ENCODE data around the gene BEGAIN. TPM values are rescaled to one million over a fixed set of nuclear protein-coding genes. Genes with fewer than 3 reads are reported as not detected.

Gene BEGAIN
- polyA plus RNA-seq, 2 of the 4 experiments (the other 2 are of a cell fraction): 1.4 to 3.7 TPM

DNA sequence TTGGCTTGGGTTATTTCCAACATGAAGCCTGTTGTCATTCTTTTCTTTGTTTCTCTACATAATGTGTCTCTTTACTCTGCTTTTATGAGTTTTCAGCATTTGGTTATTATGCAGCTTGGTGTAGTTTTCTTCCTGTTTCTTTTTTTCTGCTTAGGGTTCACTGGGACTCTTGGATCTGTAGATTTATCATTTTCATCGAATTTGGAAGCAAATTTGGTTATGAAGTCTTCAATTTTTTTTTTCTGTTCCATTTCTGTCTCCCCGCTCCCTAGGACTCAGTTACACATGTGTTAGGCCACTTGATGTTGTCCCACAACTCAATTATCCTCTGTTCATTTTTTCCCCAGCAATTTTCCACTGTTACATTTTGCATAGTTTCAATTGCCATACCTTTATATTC is 13.8 kb upstream of the BEGAIN start:
- TF ChIP-seq JUNB (IDR thresholded peaks at IDR 0.05): no peak
- no peak for TF ChIP-seq HOXB13 (CRISPR knock-in tag; IDR thresholded peaks at IDR 0.05; ENCODE audit: low read depth)
- no peak for TF ChIP-seq ZSCAN20 (CRISPR knock-in tag; IDR thresholded peaks at IDR 0.05)
- no peak for TF ChIP-seq FOSL2 (IDR thresholded peaks at IDR 0.05)
- no peak for TF ChIP-seq FOSL2 (CRISPR knock-in tag; IDR thresholded peaks at IDR 0.05)
- TF ChIP-seq MAFK (IDR thresholded peaks at IDR 0.05; ENCODE audit: partially characterized antibody): no peak
- Histone ChIP-seq H3K4me3 (no peak overlapping the region), H3K9me3 (peaks cover 17% of the 10 kb centered on the region), H3K4me1 (no peaks in the 10 kb centered on the region), H3K27ac (no peak overlapping the region), H3K4me2 (no peak overlapping the region)
- ChIA-PET CTCF (interaction anchor here (0.9 kb wide), 1 partner anchor 42 kb away, joined by 3 read pairs; no protein-coding TSS in a partner anchor), POLR2A (no interaction called here)
- DNase-seq (ENCODE audit: low read depth in 1 of 2, low spot score in 1 of 2): no peak
- FAIRE-seq: no peak
- 34% methylated on average over 2 of the region's 2 CpGs for WGBS (ENCODE audit: missing lambda C conversion rate)
- ATAC-seq: no peak

DNA sequence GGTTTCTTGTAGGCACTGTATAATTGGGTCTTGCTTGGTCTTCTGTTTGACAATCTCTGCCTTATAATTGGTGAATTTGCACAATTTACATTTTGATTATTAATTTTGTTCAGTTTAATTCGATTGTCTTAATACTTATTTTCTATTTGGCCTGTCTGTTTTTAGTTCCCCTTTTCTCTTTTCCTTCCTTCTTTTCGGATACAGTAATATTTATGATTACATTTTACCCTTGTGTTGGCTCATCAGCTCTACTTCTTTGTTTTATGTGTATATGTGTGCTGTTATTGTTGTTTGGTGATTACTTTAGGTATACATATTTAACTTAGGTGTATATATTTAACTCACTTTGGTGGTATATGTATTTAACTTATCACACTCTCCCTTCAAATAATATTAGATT is 12.8 kb upstream of the BEGAIN start:
- DNase-seq (ENCODE audit: low read depth in 1 of 2, low spot score in 1 of 2): no peak
- TF ChIP-seq RCOR1 (IDR thresholded peaks at IDR 0.05; ENCODE audit: low read depth, low read length): no peak
- TF ChIP-seq POLR2A (IDR thresholded peaks at IDR 0.05; ENCODE audit: low read length): no peak
- no peak for TF ChIP-seq KDM1A (IDR thresholded peaks at IDR 0.05; ENCODE audit: low read depth)
- TF ChIP-seq MAZ (IDR thresholded peaks at IDR 0.05; ENCODE audit: borderline replicate concordance, low read depth, low read length): no peak
- TF ChIP-seq TFCP2L1 (CRISPR knock-in tag; IDR thresholded peaks at IDR 0.05): no peak
- TF ChIP-seq CHD4 (IDR thresholded peaks at IDR 0.05; ENCODE audit: borderline replicate concordance): no peak
- TF ChIP-seq ZFP36 (IDR thresholded peaks at IDR 0.05; ENCODE audit: borderline replicate concordance, partially characterized antibody): no peak
- TF ChIP-seq, protein P1, sequence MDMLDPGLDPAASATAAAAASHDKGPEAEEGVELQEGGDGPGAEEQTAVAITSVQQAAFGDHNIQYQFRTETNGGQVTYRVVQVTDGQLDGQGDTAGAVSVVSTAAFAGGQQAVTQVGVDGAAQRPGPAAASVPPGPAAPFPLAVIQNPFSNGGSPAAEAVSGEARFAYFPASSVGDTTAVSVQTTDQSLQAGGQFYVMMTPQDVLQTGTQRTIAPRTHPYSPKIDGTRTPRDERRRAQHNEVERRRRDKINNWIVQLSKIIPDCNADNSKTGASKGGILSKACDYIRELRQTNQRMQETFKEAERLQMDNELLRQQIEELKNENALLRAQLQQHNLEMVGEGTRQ (IDR thresholded peaks at IDR 0.05): no peak
- TF ChIP-seq JUN (IDR thresholded peaks at IDR 0.05): no peak
- no peak for TF ChIP-seq SMC3 (IDR thresholded peaks at IDR 0.05)
- TF ChIP-seq CEBPB (IDR thresholded peaks at IDR 0.05): no peak
- TF ChIP-seq, protein P2, sequence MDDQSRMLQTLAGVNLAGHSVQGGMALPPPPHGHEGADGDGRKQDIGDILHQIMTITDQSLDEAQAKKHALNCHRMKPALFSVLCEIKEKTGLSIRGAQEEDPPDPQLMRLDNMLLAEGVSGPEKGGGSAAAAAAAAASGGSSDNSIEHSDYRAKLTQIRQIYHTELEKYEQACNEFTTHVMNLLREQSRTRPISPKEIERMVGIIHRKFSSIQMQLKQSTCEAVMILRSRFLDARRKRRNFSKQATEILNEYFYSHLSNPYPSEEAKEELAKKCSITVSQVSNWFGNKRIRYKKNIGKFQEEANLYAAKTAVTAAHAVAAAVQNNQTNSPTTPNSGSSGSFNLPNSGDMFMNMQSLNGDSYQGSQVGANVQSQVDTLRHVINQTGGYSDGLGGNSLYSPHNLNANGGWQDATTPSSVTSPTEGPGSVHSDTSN (IDR thresholded peaks at IDR 0.05): no peak
- TF ChIP-seq JUNB (IDR thresholded peaks at IDR 0.05): no peak
- TF ChIP-seq, protein P3, sequence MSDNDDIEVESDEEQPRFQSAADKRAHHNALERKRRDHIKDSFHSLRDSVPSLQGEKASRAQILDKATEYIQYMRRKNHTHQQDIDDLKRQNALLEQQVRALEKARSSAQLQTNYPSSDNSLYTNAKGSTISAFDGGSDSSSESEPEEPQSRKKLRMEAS (IDR thresholded peaks at IDR 0.05): no peak
- no peak for TF ChIP-seq MYC (IDR thresholded peaks at IDR 0.05; ENCODE audit: borderline replicate concordance, low read length)
- TF ChIP-seq PHF8 (IDR thresholded peaks at IDR 0.05; ENCODE audit: borderline replicate concordance, low read depth): no peak
- no peaks in the 10 kb centered on the region for H3K4me1 ChIP-seq
- H3K4me3 ChIP-seq: no peak overlapping the region
- H3K9me3 ChIP-seq: peaks cover 17% of the 10 kb centered on the region
- 3% methylated on average over 2 of the region's 2 CpGs for WGBS (ENCODE audit: missing lambda C conversion rate)
- ChIA-PET CTCF (no interaction called here), POLR2A (no interaction called here)
- no peak for ATAC-seq
- H3K27ac ChIP-seq: no peak overlapping the region
- FAIRE-seq: peak; percentile 46
- H3K4me2 ChIP-seq: no peak overlapping the region

DNA sequence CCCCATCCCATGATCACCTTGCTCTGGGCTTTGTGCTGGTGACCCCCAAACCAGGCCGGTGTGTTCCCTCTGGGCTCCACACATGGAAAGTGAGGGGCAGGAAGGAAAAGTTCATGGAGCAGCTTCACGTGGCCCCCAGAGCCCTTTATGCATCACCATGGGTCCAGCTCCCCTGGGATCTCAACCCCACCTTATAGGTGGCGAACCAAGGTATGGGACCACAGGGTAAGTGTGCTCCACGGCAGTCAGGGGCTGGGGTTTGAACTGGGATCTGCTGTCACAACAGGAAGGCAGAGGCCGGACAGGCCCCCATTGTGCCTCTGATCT is 7.4 kb upstream of the BEGAIN start:
- FAIRE-seq (no peak), DNase-seq (ENCODE audit: low read depth in 1 of 2, low spot score in 1 of 2) (no peak), ATAC-seq (no peak)
- Histone ChIP-seq H3K27ac (no peak overlapping the region), H3K4me2 (no peak overlapping the region), H3K4me3 (no peak overlapping the region), H3K4me1 (no peaks in the 10 kb centered on the region), H3K9me3 (no peaks in the 10 kb centered on the region)
- TF ChIP-seq, protein P3 (IDR thresholded peaks at IDR 0.05): no peak
- TF ChIP-seq CEBPB (IDR thresholded peaks at IDR 0.05) (no peak), HOXB13 (CRISPR knock-in tag; IDR thresholded peaks at IDR 0.05; ENCODE audit: low read depth) (no peak), MAZ (IDR thresholded peaks at IDR 0.05; ENCODE audit: borderline replicate concordance, low read depth, low read length) (no peak), POLR2AphosphoS2 (conservative IDR thresholded peaks at IDR 0.05; ENCODE audit: low read length) (no peak), HOXB5 (CRISPR knock-in tag; IDR thresholded peaks at IDR 0.05) (no peak)
- TF ChIP-seq, protein P4, sequence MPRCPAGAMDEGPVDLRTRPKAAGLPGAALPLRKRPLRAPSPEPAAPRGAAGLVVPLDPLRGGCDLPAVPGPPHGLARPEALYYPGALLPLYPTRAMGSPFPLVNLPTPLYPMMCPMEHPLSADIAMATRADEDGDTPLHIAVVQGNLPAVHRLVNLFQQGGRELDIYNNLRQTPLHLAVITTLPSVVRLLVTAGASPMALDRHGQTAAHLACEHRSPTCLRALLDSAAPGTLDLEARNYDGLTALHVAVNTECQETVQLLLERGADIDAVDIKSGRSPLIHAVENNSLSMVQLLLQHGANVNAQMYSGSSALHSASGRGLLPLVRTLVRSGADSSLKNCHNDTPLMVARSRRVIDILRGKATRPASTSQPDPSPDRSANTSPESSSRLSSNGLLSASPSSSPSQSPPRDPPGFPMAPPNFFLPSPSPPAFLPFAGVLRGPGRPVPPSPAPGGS (IDR thresholded peaks at IDR 0.05): no peak
- TF ChIP-seq, protein P5, sequence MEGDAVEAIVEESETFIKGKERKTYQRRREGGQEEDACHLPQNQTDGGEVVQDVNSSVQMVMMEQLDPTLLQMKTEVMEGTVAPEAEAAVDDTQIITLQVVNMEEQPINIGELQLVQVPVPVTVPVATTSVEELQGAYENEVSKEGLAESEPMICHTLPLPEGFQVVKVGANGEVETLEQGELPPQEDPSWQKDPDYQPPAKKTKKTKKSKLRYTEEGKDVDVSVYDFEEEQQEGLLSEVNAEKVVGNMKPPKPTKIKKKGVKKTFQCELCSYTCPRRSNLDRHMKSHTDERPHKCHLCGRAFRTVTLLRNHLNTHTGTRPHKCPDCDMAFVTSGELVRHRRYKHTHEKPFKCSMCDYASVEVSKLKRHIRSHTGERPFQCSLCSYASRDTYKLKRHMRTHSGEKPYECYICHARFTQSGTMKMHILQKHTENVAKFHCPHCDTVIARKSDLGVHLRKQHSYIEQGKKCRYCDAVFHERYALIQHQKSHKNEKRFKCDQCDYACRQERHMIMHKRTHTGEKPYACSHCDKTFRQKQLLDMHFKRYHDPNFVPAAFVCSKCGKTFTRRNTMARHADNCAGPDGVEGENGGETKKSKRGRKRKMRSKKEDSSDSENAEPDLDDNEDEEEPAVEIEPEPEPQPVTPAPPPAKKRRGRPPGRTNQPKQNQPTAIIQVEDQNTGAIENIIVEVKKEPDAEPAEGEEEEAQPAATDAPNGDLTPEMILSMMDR (IDR thresholded peaks at IDR 0.05): no peak
- WGBS (ENCODE audit: missing lambda C conversion rate): 58% methylated on average over 5 of the region's 5 CpGs
- POLR2A ChIA-PET: no interaction called here
- CTCF ChIA-PET: interaction anchor here (1.0 to 2.0 kb wide), 2 partner anchors 69 to 154 kb away, joined by 3 to 6 read pairs; no protein-coding TSS in a partner anchor

All from A549 (cell line).